ENCODE data around the gene USH2A. TPM values are rescaled to one million over a fixed set of nuclear protein-coding genes. Genes with fewer than 3 reads are reported as not detected.

USH2A gene
- total and polyA plus RNA-seq, 5 experiments from 2014 or later = not detected

GRCh38 chr1:215777370-215777925 is 645.8 kb downstream of the USH2A start:
- H3K9me3 Mint-ChIP-seq = peaks cover 0 to 10% (median 2%) of the 10 kb centered on the region in 9 donors
- no peak overlapping the region for H3K4me3 Mint-ChIP-seq
- DNase-seq (no peak), ATAC-seq (no peak)
- H3K4me1 Mint-ChIP-seq = no peaks in the 10 kb centered on the region
- H3K36me3 Mint-ChIP-seq = no peaks in the 10 kb centered on the region
- no peaks in the 10 kb centered on the region for H3K27me3 Mint-ChIP-seq
- H3K27ac Mint-ChIP-seq = no peak overlapping the region
- POLR2A ChIA-PET = no interaction called here

GRCh38 chr1:215776336-215776735 is 646.9 kb downstream of the USH2A start:
- no peak for ATAC-seq
- H3K4me3 Mint-ChIP-seq = no peak overlapping the region
- H3K4me1 Mint-ChIP-seq = no peaks in the 10 kb centered on the region
- H3K9me3 Mint-ChIP-seq = peaks cover 0 to 10% (median 2%) of the 10 kb centered on the region in 9 donors
- no peak overlapping the region for H3K27ac Mint-ChIP-seq
- no peaks in the 10 kb centered on the region for H3K27me3 Mint-ChIP-seq
- no peaks in the 10 kb centered on the region for H3K36me3 Mint-ChIP-seq
- no peak for DNase-seq
- POLR2A ChIA-PET = no interaction called here

GRCh38 chr1:215772151-215772550 is 651.1 kb downstream of the USH2A start:
- Mint-ChIP-seq H3K27ac (no peak overlapping the region), H3K4me1 (no peaks in the 10 kb centered on the region), H3K9me3 (peaks cover 0 to 10% (median under 1%) of the 10 kb centered on the region in 9 donors), H3K4me3 (no peak overlapping the region), H3K36me3 (no peaks in the 10 kb centered on the region), H3K27me3 (no peaks in the 10 kb centered on the region)
- DNase-seq (no peak), ATAC-seq (no peak)
- POLR2A ChIA-PET = no interaction called here

- H3K27ac Mint-ChIP-seq = no peak overlapping the region
- peaks cover 0 to 14% (median 2%) of the 10 kb centered on the region in 9 donors for H3K9me3 Mint-ChIP-seq
- H3K27me3 Mint-ChIP-seq = peaks cover 0 to under 1% (median 0%) of the 10 kb centered on the region in 5 donors
- no peaks in the 10 kb centered on the region for H3K4me1 Mint-ChIP-seq
- ATAC-seq (no peak), DNase-seq (no peak)
- H3K36me3 Mint-ChIP-seq = no peaks in the 10 kb centered on the region
- H3K4me3 Mint-ChIP-seq = no peak overlapping the region
- POLR2A ChIA-PET = no interaction called here
Observed at GRCh38 chr1:215768303-215768702, 654.9 kb downstream of the USH2A start.

GRCh38 chr1:215767761-215768160 is 655.5 kb downstream of the USH2A start:
- Mint-ChIP-seq H3K27me3 (peaks cover 0 to 4% (median 0%) of the 10 kb centered on the region in 5 donors), H3K4me1 (no peaks in the 10 kb centered on the region), H3K4me3 (no peak overlapping the region), H3K36me3 (no peaks in the 10 kb centered on the region), H3K9me3 (peaks cover 0 to 17% (median 2%) of the 10 kb centered on the region in 9 donors), H3K27ac (no peak overlapping the region)
- DNase-seq (no peak), ATAC-seq (no peak)
- POLR2A ChIA-PET = no interaction called here

- peaks cover 0 to 17% (median 2%) of the 10 kb centered on the region in 9 donors for H3K9me3 Mint-ChIP-seq
- POLR2A ChIA-PET = no interaction called here
- ATAC-seq (no peak), DNase-seq (no peak)
- no peak overlapping the region for H3K4me3 Mint-ChIP-seq
- H3K27ac Mint-ChIP-seq = no peak overlapping the region
- H3K4me1 Mint-ChIP-seq = no peaks in the 10 kb centered on the region
- H3K36me3 Mint-ChIP-seq = no peaks in the 10 kb centered on the region
- H3K27me3 Mint-ChIP-seq = peaks cover 0 to 4% (median 0%) of the 10 kb centered on the region in 5 donors
Observed at GRCh38 chr1:215766521-215766920, 656.7 kb downstream of the USH2A start.

- H3K27ac Mint-ChIP-seq = no peak overlapping the region
- no peak for ATAC-seq
- POLR2A ChIA-PET = no interaction called here
- H3K4me1 Mint-ChIP-seq = no peaks in the 10 kb centered on the region
- no peak overlapping the region for H3K4me3 Mint-ChIP-seq
- no peaks in the 10 kb centered on the region for H3K36me3 Mint-ChIP-seq
- peaks cover 0 to 22% (median 2%) of the 10 kb centered on the region in 9 donors for H3K9me3 Mint-ChIP-seq
- DNase-seq = no peak
- H3K27me3 Mint-ChIP-seq = peaks cover 0 to 4% (median 0%) of the 10 kb centered on the region in 5 donors
Observed at GRCh38 chr1:215765833-215766232, 657.4 kb downstream of the USH2A start.

GRCh38 chr1:215761446-215761845 is 661.8 kb downstream of the USH2A start:
- ATAC-seq = no peak
- no peaks in the 10 kb centered on the region for H3K4me1 Mint-ChIP-seq
- H3K4me3 Mint-ChIP-seq = no peak overlapping the region
- peaks cover 0 to 6% (median 0%) of the 10 kb centered on the region in 5 donors for H3K27me3 Mint-ChIP-seq
- no peak for DNase-seq
- POLR2A ChIA-PET = no interaction called here
- no peak overlapping the region for H3K27ac Mint-ChIP-seq
- no peaks in the 10 kb centered on the region for H3K36me3 Mint-ChIP-seq
- peaks cover 0 to 25% (median 2%) of the 10 kb centered on the region in 9 donors for H3K9me3 Mint-ChIP-seq

- POLR2A ChIA-PET = no interaction called here
- H3K9me3 Mint-ChIP-seq = peaks cover 0 to 16% (median 4%) of the 10 kb centered on the region in 9 donors
- H3K4me3 Mint-ChIP-seq = no peak overlapping the region
- no peak overlapping the region for H3K27ac Mint-ChIP-seq
- no peaks in the 10 kb centered on the region for H3K27me3 Mint-ChIP-seq
- H3K4me1 Mint-ChIP-seq = no peaks in the 10 kb centered on the region
- ATAC-seq (no peak), DNase-seq (no peak)
- no peaks in the 10 kb centered on the region for H3K36me3 Mint-ChIP-seq
Observed at GRCh38 chr1:215754112-215754511, 669.1 kb downstream of the USH2A start.

- Mint-ChIP-seq H3K4me3 (no peak overlapping the region), H3K9me3 (peaks cover 0 to 14% (median 2%) of the 10 kb centered on the region in 9 donors), H3K27ac (no peak overlapping the region), H3K36me3 (no peaks in the 10 kb centered on the region), H3K4me1 (no peaks in the 10 kb centered on the region), H3K27me3 (no peaks in the 10 kb centered on the region)
- ATAC-seq (no peak), DNase-seq (no peak)
- POLR2A ChIA-PET = no interaction called here
Observed at GRCh38 chr1:215749414-215749813, 673.8 kb downstream of the USH2A start.

- ATAC-seq = no peak
- H3K27me3 Mint-ChIP-seq = no peaks in the 10 kb centered on the region
- H3K9me3 Mint-ChIP-seq = peaks cover 0 to 10% (median 0%) of the 10 kb centered on the region in 9 donors
- no peaks in the 10 kb centered on the region for H3K36me3 Mint-ChIP-seq
- no peak overlapping the region for H3K4me3 Mint-ChIP-seq
- DNase-seq = no peak
- POLR2A ChIA-PET = no interaction called here
- no peaks in the 10 kb centered on the region for H3K4me1 Mint-ChIP-seq
- no peak overlapping the region for H3K27ac Mint-ChIP-seq
Observed at GRCh38 chr1:215748431-215748830, 674.8 kb downstream of the USH2A start.

- no peak for DNase-seq
- H3K36me3 Mint-ChIP-seq = no peaks in the 10 kb centered on the region
- no peak overlapping the region for H3K27ac Mint-ChIP-seq
- ATAC-seq = no peak
- POLR2A ChIA-PET = no interaction called here
- peaks cover 0 to 10% (median 2%) of the 10 kb centered on the region in 9 donors for H3K9me3 Mint-ChIP-seq
- no peaks in the 10 kb centered on the region for H3K27me3 Mint-ChIP-seq
- no peaks in the 10 kb centered on the region for H3K4me1 Mint-ChIP-seq
- no peak overlapping the region for H3K4me3 Mint-ChIP-seq
Observed at GRCh38 chr1:215744419-215744818, 678.8 kb downstream of the USH2A start.

GRCh38 chr1:215739025-215739424 is 684.2 kb downstream of the USH2A start:
- no peak for DNase-seq
- POLR2A ChIA-PET = no interaction called here
- Mint-ChIP-seq H3K9me3 (peaks cover 3 to 16% (median 9%) of the 10 kb centered on the region in 9 donors), H3K4me1 (no peaks in the 10 kb centered on the region), H3K27me3 (no peaks in the 10 kb centered on the region), H3K4me3 (no peak overlapping the region), H3K27ac (no peak overlapping the region), H3K36me3 (peaks cover 0 to 10% (median 0%) of the 10 kb centered on the region in 3 donors)
- no peak for ATAC-seq

GRCh38 chr1:215731699-215732098 is 691.5 kb downstream of the USH2A start:
- no peak for DNase-seq
- no peak for ATAC-seq
- Mint-ChIP-seq H3K36me3 (peaks cover 0 to 10% (median 0%) of the 10 kb centered on the region in 3 donors), H3K9me3 (peaks cover 0 to 14% (median 7%) of the 10 kb centered on the region in 9 donors), H3K27ac (no peak overlapping the region), H3K27me3 (no peaks in the 10 kb centered on the region), H3K4me3 (no peak overlapping the region), H3K4me1 (no peaks in the 10 kb centered on the region)
- POLR2A ChIA-PET = no interaction called here

Measured in naive thymus-derived CD8-positive, alpha-beta T cell (primary cell).